HG02981 (cell line): ENCODE data around the gene NUP54.

Source experiments
- ATAC-seq: cut with Tn5 transposase; IDR thresholded peaks from one replicate; pipeline ENCODE4 v1.9.1; 2021; ENCODE audit warnings: mild to moderate bottlenecking, moderate library complexity; ENCODE audit not compliant: unreplicated experiment

Gene NUP54

GRCh38 chr4:76148142-76148865, at the start of gene NUP54:
TSS of gene NUP54 (minus strand) at chr4:76148397. CDS start at chr4:76148374, 23 bp downstream.
- ATAC-seq, result peak; percentile 98

DNA sequence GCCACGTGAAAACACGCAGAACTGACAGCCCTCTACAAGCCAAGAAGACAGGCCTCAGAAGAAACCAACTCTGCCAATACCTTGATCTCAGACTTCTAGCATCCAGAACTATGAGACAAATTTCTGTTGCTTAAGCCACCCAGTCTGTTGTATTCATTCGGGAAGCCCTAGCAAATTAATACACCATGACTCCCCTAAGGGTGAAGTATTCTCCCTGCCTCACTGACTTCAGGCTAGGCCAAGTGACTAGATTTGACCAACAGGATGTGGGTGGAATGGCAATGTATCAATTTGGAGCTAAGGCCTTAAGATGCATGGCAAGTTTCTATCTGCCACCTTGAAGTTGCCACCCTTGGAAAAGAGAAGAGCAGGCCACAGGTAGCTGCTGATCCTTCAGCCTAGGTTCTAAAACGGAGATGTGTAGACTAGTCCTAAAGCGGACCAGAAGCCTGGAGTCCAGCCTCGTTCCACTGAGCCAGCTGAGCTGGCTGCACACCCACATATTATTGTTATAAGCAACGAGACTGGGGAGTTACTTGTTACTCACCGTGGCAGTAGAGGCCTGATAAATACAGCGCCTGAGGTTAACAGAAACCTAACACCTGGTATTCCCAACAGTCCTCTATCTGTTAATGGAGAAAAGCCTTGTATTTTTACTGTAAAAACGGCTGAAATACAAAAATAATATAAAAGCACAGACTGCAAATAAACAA, 49.0 kb upstream of the NUP54 start:
- no peak for ATAC-seq

- no peak for ATAC-seq
These were observed 48.2 kb upstream of the NUP54 start for GRCh38 chr4:76196376-76196775.

- ATAC-seq, result no peak
These were observed 47.1 kb upstream of the NUP54 start for GRCh38 chr4:76195326-76195725.

GRCh38 chr4:76194325-76194724, 46.1 kb upstream of the NUP54 start:
- ATAC-seq, result no peak

DNA sequence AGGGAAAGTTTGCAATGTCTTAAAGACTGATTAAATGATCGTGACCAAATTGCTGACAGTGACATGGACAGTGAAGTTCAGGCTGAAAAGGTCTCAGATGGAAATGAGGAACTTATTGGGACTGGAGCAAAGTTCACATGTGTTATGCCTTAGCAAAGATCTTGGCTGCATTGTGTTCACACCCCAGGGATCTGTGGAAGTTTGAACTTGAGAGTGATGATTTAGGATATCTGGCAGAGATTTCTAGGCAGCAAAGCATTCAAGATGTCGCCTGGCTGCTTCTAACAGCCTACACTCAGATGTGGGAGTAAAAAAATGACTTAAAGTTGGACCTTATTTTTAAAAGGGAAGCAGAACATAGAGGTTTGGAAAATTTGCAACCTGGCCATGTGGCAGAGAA, 44.0 kb upstream of the NUP54 start:
- no peak for ATAC-seq

DNA sequence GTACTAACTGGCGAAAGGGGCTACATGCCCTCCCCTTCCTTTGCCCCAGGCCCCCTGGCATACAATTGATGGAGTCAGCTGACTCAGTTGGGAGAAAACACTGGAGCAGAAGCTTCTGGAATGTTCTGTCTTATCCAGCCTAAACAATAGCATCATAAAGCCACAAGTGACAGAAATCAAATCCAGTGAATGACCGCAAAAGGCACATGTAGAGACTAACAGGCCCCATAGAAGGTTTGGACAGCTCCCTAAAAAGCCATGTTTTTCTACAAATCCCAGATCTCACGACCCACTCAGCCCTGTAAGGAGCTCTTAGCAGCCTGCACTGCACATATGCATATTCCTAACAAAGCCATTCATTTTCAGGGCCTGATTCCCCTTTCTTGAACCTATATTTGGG, 40.4 kb upstream of the NUP54 start:
- no peak for ATAC-seq

GRCh38 chr4:76188149-76188548, 40.0 kb upstream of the NUP54 start:
- ATAC-seq, result no peak

- no peak for ATAC-seq
These were observed 39.0 kb upstream of the NUP54 start for GRCh38 chr4:76187152-76187551.

DNA sequence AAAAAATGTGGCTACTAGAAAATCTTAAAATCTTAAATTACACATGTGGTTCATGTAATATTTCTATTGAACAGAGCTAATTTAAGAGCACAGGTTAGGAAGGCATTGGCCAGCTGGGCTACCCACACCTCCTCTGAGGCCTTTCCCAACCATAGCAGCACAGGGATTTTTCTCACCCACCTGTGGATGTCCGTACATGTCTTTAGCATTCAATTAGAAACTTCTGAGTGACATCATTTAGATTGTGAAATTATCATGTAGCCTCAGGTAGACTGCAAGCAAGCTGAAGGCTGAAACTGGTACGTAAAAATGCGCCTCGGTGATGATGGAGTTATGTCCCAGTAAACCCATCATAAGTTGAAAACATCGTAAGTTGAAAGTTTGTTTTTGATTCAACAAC, 34.3 kb upstream of the NUP54 start:
- ATAC-seq, result no peak

GRCh38 chr4:76179398-76180318, 31.5 kb upstream of the NUP54 start:
- peak; percentile 87 for ATAC-seq

DNA sequence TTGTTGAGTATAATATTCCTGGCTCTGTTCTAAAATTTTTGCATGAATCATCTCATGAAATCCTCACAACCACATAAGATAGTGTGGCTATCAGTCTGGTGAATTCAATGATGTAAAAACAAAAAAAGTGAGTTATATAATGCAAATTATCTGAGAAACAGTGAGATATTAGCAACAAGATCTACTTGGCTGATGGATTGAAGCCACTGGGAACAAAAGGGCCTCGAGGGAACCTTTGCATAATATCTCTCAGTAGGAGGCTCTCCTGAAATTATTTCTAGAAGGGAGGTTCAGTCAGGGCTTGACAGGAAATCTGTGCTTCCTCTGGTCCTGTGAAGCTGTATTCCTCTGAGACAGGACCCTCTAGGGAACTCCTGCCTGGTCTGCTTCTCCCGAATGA, 30.1 kb upstream of the NUP54 start:
- no peak for ATAC-seq

DNA sequence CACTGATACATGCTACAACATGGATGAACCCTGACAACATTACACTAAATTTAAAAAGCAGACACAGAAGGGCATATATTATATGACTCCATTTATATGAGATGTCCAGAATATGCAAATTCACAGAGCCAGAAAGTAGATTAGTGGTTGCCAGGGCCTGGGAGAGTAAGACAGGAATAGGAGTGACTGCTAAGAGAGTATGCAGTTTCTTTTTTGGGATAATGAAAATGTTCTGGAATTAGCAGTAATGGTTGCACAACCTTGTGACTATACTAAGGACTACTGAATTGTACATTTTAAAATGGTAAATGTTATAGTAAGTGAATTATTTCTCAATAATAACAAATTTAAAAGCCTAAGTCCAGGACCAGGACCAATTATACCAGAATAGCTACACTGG, 29.5 kb upstream of the NUP54 start:
- no peak for ATAC-seq

- no peak for ATAC-seq
These were observed 27.1 kb upstream of the NUP54 start for GRCh38 chr4:76175336-76175735.

DNA sequence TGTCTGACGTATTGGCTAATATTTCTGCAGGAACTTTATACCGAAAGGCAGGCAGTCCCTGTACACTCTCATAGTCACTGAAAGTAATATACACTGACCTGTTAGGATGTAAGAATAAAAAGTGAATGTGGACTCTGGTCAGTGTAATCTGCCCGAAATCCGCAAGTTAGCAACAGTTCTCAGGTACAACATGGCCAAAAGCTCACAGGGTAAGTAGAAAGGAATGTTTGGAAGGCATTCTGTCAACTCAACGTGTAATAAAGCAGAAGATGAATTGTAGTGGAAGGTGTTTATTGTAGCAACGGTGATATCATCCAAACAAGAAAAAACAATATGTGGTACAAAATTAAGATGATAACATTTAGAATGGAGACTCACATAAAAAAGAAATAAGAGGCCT, 26.0 kb upstream of the NUP54 start:
- ATAC-seq, result no peak

GRCh38 chr4:76168688-76169087, 20.5 kb upstream of the NUP54 start:
- ATAC-seq, result no peak

DNA sequence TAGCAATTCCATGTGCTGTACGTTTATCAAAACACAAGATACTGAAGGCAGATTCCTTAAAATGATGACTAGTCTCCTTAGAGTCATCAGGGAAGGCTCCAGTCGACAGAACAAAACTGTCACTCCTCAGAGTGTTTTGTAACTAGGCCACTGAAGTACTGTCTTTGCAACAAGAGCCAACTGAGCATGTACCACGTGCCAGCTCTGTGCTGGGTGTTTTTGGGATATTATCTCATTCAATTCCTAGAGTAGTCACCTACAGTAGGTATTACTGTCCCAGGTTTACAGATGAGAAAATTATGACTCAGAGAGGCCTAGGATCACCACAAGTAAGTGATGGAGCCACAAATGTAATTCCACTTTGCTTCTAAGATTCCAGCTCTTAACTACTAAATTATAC, 18.3 kb upstream of the NUP54 start:
- ATAC-seq, result no peak

GRCh38 chr4:76160355-76160754, 12.2 kb upstream of the NUP54 start:
- ATAC-seq, result no peak

DNA sequence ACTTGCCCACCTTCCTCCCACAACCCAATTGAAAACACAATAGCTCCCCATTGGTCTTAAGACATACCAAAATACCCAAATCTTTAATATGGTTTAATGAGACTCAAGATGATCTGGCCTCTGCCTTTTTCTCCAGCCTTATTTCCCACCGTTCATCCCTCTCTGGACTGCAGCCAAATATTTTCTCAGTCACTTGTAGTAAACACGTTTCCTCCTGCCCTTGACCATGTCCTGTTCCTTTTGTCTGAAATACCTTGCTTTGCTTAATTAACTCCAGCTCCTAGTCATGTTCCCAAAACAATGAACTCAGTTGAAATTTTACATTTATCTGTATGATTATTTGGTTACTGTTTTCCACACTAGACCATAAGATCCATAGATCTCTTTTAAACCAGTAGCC, 8.4 kb upstream of the NUP54 start:
- ATAC-seq, result no peak

- no peak for ATAC-seq
These were observed 7.8 kb upstream of the NUP54 start for GRCh38 chr4:76155979-76156378.

- ATAC-seq, result no peak
These were observed 5.2 kb upstream of the NUP54 start for GRCh38 chr4:76153356-76153755.
